NT2/D1 (cell line): ENCODE measurements around the gene SETDB2.

Source experiments
- SUZ12 ChIP-seq: IDR thresholded peaks from 2 replicates; pipeline ENCODE4 v1.6.1; 2011; ENCODE audit not compliant: insufficient read length, insufficient read depth; ENCODE audit errors: extremely low read depth
- YY1 ChIP-seq: IDR thresholded peaks from 2 replicates; pipeline ENCODE4 v1.6.1; 2011; ENCODE audit not compliant: insufficient read length, insufficient read depth

DNA sequence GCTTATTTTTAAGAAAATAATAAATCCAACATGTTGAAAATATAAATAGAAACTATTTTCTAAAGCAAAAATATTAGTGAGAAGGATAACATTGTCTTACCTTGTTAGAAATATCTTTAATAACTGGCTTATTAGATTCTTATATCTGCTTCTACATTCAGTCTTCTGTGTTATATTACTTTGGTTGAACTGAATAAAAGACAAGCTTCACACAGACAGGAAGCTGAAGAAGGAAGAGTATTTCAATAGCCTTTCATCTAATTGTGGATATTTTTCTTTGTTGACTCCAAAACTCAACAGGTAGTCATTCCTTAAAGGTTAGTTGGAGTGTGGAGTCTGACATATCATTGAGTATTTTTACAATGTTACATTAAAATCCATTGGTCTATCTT lies 10.9 kb downstream of the SETDB2 start:
- no peak for TF ChIP-seq SUZ12
- TF ChIP-seq YY1 = no peak
